Lower leg skin (tissue), 4 donors: Measurements from ENCODE around the gene GRM5. TPM values are rescaled to one million over a fixed set of nuclear protein-coding genes. Genes with fewer than 3 reads are reported as not detected.

Source experiments
- DNase-seq, 2 donors: peaks; one replicate each; pipeline ENCODE4 v3.0.0-alpha.2; 2019; ENCODE audit warnings: low spot score in 2 of 2
- H3K4me3 ChIP-seq: fragments of 200-600 bp; sonication (generic); 2 replicates; pipeline ENCODE4 v1.5.1; 2017; ENCODE audit warnings: mild to moderate bottlenecking, low read depth; ENCODE audit not compliant: poor library complexity, severe bottlenecking
- CTCF ChIP-seq, 3 donors: fragments of 450-650 bp; IDR thresholded peaks; one replicate each; pipeline ENCODE4 v1.5.1; 2016; ENCODE audit warnings: antibody characterized with exemption in 3 of 3, mild to moderate bottlenecking in 3 of 3, moderate library complexity in 2 of 3
- POLR2A ChIP-seq, 2 donors: fragments of 450-650 bp; IDR thresholded peaks; one replicate each; pipeline ENCODE4 v1.6.1; 2016 to 2017; ENCODE audit warnings: antibody characterized with exemption in 2 of 2, mild to moderate bottlenecking in 1 of 2, moderate library complexity in 1 of 2
- WGBS, 2 donors: methylation state at CpG; one replicate each; pipeline ENCODE4 v1.1.5; 2018; 5-methylcytosine and 5-hydroxymethylcytosine counted together
- intact Hi-C: fragments of 100-400 bp; cut with DNase I; formaldehyde crosslinking; loops from one replicate; pipeline ENCODE4 v1.15.0; 2023; ENCODE audit warnings: low total_unique reads
- total RNA-seq, 4 donors: library from RNA; depleted of rRNA; stranded (reverse); fragments of >200 nt; gene quantifications; one replicate each; pipeline ENCODE4 v1.1.0, GENCODE V29; 2016

Gene GRM5
- total RNA-seq, 4 donors from 2014 or later, result not detected

GRCh38 chr11:88515002-88515401, 550.8 kb downstream of the GRM5 start:
- intact Hi-C loops, result no loop called here
- no peak for DNase-seq
- TF ChIP-seq POLR2A (IDR thresholded peaks at IDR 0.05), result no peak
- TF ChIP-seq CTCF (IDR thresholded peaks at IDR 0.05), result no peak
- 56 to 63% methylated on average over 4 of the region's 4 CpGs for WGBS, 2 donors
- no peak overlapping the region for H3K4me3 ChIP-seq

- no peak for DNase-seq
- WGBS, 2 donors, result 82 to 85% methylated on average over 1 of the region's 1 CpG
- intact Hi-C loops, result no loop called here
- no peak overlapping the region for H3K4me3 ChIP-seq
- TF ChIP-seq CTCF (IDR thresholded peaks at IDR 0.05), result no peak
- TF ChIP-seq POLR2A (IDR thresholded peaks at IDR 0.05), result no peak
These were observed 554.8 kb downstream of the GRM5 start for GRCh38 chr11:88511006-88511405.

- peak in 1 of 2 donors; percentile 85 for DNase-seq
- no peak for TF ChIP-seq CTCF (IDR thresholded peaks at IDR 0.05)
- no peak for TF ChIP-seq POLR2A (IDR thresholded peaks at IDR 0.05)
- WGBS, 2 donors, result 8 to 18% methylated on average over 23 to 40 of the region's 84 CpGs
These were observed 556.8 kb downstream of the GRM5 start for GRCh38 chr11:88508759-88509581.

GRCh38 chr11:88508418-88508758, 557.4 kb downstream of the GRM5 start:
- WGBS, 2 donors, result 48 to 51% methylated on average over 22 to 23 of the region's 23 CpGs
- no peak for TF ChIP-seq CTCF (IDR thresholded peaks at IDR 0.05)
- TF ChIP-seq POLR2A (IDR thresholded peaks at IDR 0.05), result no peak
- intact Hi-C loops, result no loop called here
- H3K4me3 ChIP-seq, result peak overlapping the region; percentile 3
- no peak for DNase-seq

More at GRCh38 chr11:88508759-88509581, 556.8 kb downstream of the GRM5 start:
- intact Hi-C loops, result no loop called here
- peak overlapping the region; percentile 3 for H3K4me3 ChIP-seq

- 90 to 93% methylated on average over 11 of the region's 11 CpGs for WGBS, 2 donors
- DNase-seq, result no peak
- intact Hi-C loops, result no loop called here
- H3K4me3 ChIP-seq, result peak overlapping the region; percentile 3
- TF ChIP-seq CTCF (IDR thresholded peaks at IDR 0.05) (no peak), POLR2A (IDR thresholded peaks at IDR 0.05) (no peak)
These were observed 557.9 kb downstream of the GRM5 start for GRCh38 chr11:88507771-88508417.
